ENCODE results near the gene TRMT11. TPM values are rescaled to one million over a fixed set of nuclear protein-coding genes. Genes with fewer than 3 reads are reported as not detected.

TRMT11 gene
- total and polyA plus RNA-seq, 2 of the 13 experiments (the other 11 are each of a cell fraction or from before 2014, with no cell fraction given): 42.2 to 81.9 TPM

GRCh38 chr6:125944896-125945295 lies 41.4 kb upstream of the TRMT11 start (continued):
- TF ChIP-seq ZBTB40 (IDR thresholded peaks at IDR 0.05): no peak
- TF ChIP-seq ZBTB40 (CRISPR knock-in tag; IDR thresholded peaks at IDR 0.05): no peak
- TF ChIP-seq TEF (CRISPR knock-in tag; IDR thresholded peaks at IDR 0.05): peak; percentile 48; the same call in 1 of the 2 replicates
- 0 out of 2 replicates have a peak, but pooled peaks have one; percentile 44 for TF ChIP-seq CHD4 (IDR thresholded peaks at IDR 0.05; ENCODE audit: borderline replicate concordance, low read length)
- 0 out of 2 replicates have a peak, but pooled peaks have one; percentile 59 for TF ChIP-seq ZSCAN12 (CRISPR knock-in tag; IDR thresholded peaks at IDR 0.05)
- TF ChIP-seq ZNF800 (CRISPR knock-in tag; IDR thresholded peaks at IDR 0.05): 0 out of 2 replicates have a peak, but pooled peaks have one; percentile 28
- peak; percentile 14; the same call in 1 of the 2 replicates for TF ChIP-seq YEATS4 (CRISPR knock-in tag; IDR thresholded peaks at IDR 0.05; ENCODE audit: borderline replicate concordance)
- no peak for TF ChIP-seq ZNF652 (CRISPR knock-in tag; IDR thresholded peaks at IDR 0.05; ENCODE audit: borderline replicate concordance, low read depth)
- peak; percentile 16 for TF ChIP-seq ZNF18 (CRISPR knock-in tag; IDR thresholded peaks at IDR 0.05; ENCODE audit: insufficient replicate concordance)

Measured in HepG2 (cell line).